ENCODE data around the gene HPS1. TPM values are rescaled to one million over a fixed set of nuclear protein-coding genes. Genes with fewer than 3 reads are reported as not detected.

Gene HPS1
- total RNA-seq, 1 experiment from 2014 or later: 6.3 TPM

GRCh38 chr10:98411768-98412167 is 35.0 kb downstream of the HPS1 start:
- DNase-seq (ENCODE audit: low read depth): no peak

- no peak for DNase-seq (ENCODE audit: low read depth)
These were observed 35.6 kb downstream of the HPS1 start for GRCh38 chr10:98411166-98411565.

GRCh38 chr10:98410759-98411158 is 36.0 kb downstream of the HPS1 start:
- no peak for DNase-seq (ENCODE audit: low read depth)

GRCh38 chr10:98410135-98410743 is 36.5 kb downstream of the HPS1 start:
- no peak for DNase-seq (ENCODE audit: low read depth)

GRCh38 chr10:98408799-98409198 is 37.9 kb downstream of the HPS1 start:
- DNase-seq (ENCODE audit: low read depth): no peak

GRCh38 chr10:98407744-98408241 is 38.9 kb downstream of the HPS1 start:
- no peak for DNase-seq (ENCODE audit: low read depth)

GRCh38 chr10:98407017-98407743 is 39.6 kb downstream of the HPS1 start:
- no peak for DNase-seq (ENCODE audit: low read depth)

- DNase-seq (ENCODE audit: low read depth): no peak
These were observed 41.3 kb downstream of the HPS1 start for GRCh38 chr10:98405422-98405821.

GRCh38 chr10:98404571-98405359 is 42.0 kb downstream of the HPS1 start:
- peak; percentile 61 for DNase-seq (ENCODE audit: low read depth)

GRCh38 chr10:98403812-98404504 is 42.8 kb downstream of the HPS1 start:
- DNase-seq (ENCODE audit: low read depth): peak; percentile 53

- DNase-seq (ENCODE audit: low read depth): no peak
These were observed 43.6 kb downstream of the HPS1 start for GRCh38 chr10:98402931-98403718.

GRCh38 chr10:98402478-98402877 is 44.3 kb downstream of the HPS1 start:
- DNase-seq (ENCODE audit: low read depth): no peak

GRCh38 chr10:98400482-98400881 is 46.3 kb downstream of the HPS1 start:
- no peak for DNase-seq (ENCODE audit: low read depth)

GRCh38 chr10:98399784-98400183 is 47.0 kb downstream of the HPS1 start:
- DNase-seq (ENCODE audit: low read depth): no peak

GRCh38 chr10:98397089-98397600 is 49.6 kb downstream of the HPS1 start:
- no peak for DNase-seq (ENCODE audit: low read depth)

GRCh38 chr10:98396096-98397063 is 50.4 kb downstream of the HPS1 start:
- DNase-seq (ENCODE audit: low read depth): no peak

- DNase-seq (ENCODE audit: low read depth): no peak
These were observed 51.8 kb downstream of the HPS1 start for GRCh38 chr10:98394851-98395440.

GRCh38 chr10:98391578-98391991 is 55.1 kb downstream of the HPS1 start:
- no peak for DNase-seq (ENCODE audit: low read depth)

GRCh38 chr10:98391065-98391464 is 55.7 kb downstream of the HPS1 start:
- peak; percentile 31 for DNase-seq (ENCODE audit: low read depth)

Measured in Daoy (cell line).